ENCODE data around the gene CRACDL.

Gene CRACDL

GRCh38 chr2:98778741-98779483 is 157.1 kb downstream of the CRACDL start:
- H3K27ac ChIP-seq (ENCODE audit: low read depth, low read length), result no peak overlapping the region
- no peaks in the 10 kb centered on the region for H3K9me2 ChIP-seq (replicated peaks; ENCODE audit: insufficient read depth, low read length)
- no peak overlapping the region for H3K9ac ChIP-seq (ENCODE audit: low read length)
- no peaks in the 10 kb centered on the region for H3F3A ChIP-seq (ENCODE audit: insufficient read depth)
- TF ChIP-seq CTCF (IDR thresholded peaks at IDR 0.05; ENCODE audit: insufficient read depth, low read length, poor library complexity, severe bottlenecking) (no peak), EZH2phosphoT487 (conservative IDR thresholded peaks at IDR 0.05; ENCODE audit: low read length) (no peak)
- no peak overlapping the region for H3K4me3 ChIP-seq (ENCODE audit: insufficient read depth, low read length, poor library complexity, severe bottlenecking)
- no peaks in the 10 kb centered on the region for H3K36me3 ChIP-seq (ENCODE audit: low read length)
- no peak overlapping the region for H3K4me2 ChIP-seq (ENCODE audit: low read depth, low read length, poor library complexity, severe bottlenecking)
- 0 out of 2 replicates have a peak, but pooled peaks cover 4% of the 10 kb centered on the region for H3K27me3 ChIP-seq (ENCODE audit: low read length)
- no peak overlapping the region for H2AFZ ChIP-seq (ENCODE audit: low read depth, low read length, severe bottlenecking)
- no peaks in the 10 kb centered on the region for H3K79me2 ChIP-seq (ENCODE audit: insufficient read depth, low read length)
- no peaks in the 10 kb centered on the region for H4K20me1 ChIP-seq (ENCODE audit: low read depth, low read length)
- H3K9me3 ChIP-seq (ENCODE audit: insufficient read depth, low read length), result peaks cover 9% of the 10 kb centered on the region; the same call in 1 of the 2 replicates

GRCh38 chr2:98778151-98778550 is 157.9 kb downstream of the CRACDL start:
- Histone ChIP-seq H3K9ac (ENCODE audit: low read length) (no peak overlapping the region), H3K9me3 (ENCODE audit: insufficient read depth, low read length) (peaks cover 9% of the 10 kb centered on the region; the same call in 1 of the 2 replicates), H4K20me1 (ENCODE audit: low read depth, low read length) (no peaks in the 10 kb centered on the region), H3K4me3 (ENCODE audit: insufficient read depth, low read length, poor library complexity, severe bottlenecking) (no peak overlapping the region), H3K36me3 (ENCODE audit: low read length) (no peaks in the 10 kb centered on the region), H3K27ac (ENCODE audit: low read depth, low read length) (no peak overlapping the region), H3K4me2 (ENCODE audit: low read depth, low read length, poor library complexity, severe bottlenecking) (no peak overlapping the region), H3K79me2 (ENCODE audit: insufficient read depth, low read length) (no peaks in the 10 kb centered on the region), H3F3A (ENCODE audit: insufficient read depth) (no peaks in the 10 kb centered on the region), H3K9me2 (replicated peaks; ENCODE audit: insufficient read depth, low read length) (no peaks in the 10 kb centered on the region), H2AFZ (ENCODE audit: low read depth, low read length, severe bottlenecking) (no peak overlapping the region), H3K27me3 (ENCODE audit: low read length) (0 out of 2 replicates have a peak, but pooled peaks cover 4% of the 10 kb centered on the region)
- no peak for TF ChIP-seq EZH2phosphoT487 (conservative IDR thresholded peaks at IDR 0.05; ENCODE audit: low read length)
- TF ChIP-seq CTCF (IDR thresholded peaks at IDR 0.05; ENCODE audit: insufficient read depth, low read length, poor library complexity, severe bottlenecking), result no peak

GRCh38 chr2:98777710-98778109 is 158.3 kb downstream of the CRACDL start:
- Histone ChIP-seq H3K9me3 (ENCODE audit: insufficient read depth, low read length) (peaks cover 9% of the 10 kb centered on the region; the same call in 1 of the 2 replicates), H2AFZ (ENCODE audit: low read depth, low read length, severe bottlenecking) (no peak overlapping the region), H3K9me2 (replicated peaks; ENCODE audit: insufficient read depth, low read length) (no peaks in the 10 kb centered on the region), H3K27ac (ENCODE audit: low read depth, low read length) (no peak overlapping the region), H3K27me3 (ENCODE audit: low read length) (0 out of 2 replicates have a peak, but pooled peaks cover 4% of the 10 kb centered on the region), H3F3A (ENCODE audit: insufficient read depth) (no peaks in the 10 kb centered on the region), H3K4me2 (ENCODE audit: low read depth, low read length, poor library complexity, severe bottlenecking) (no peak overlapping the region), H3K79me2 (ENCODE audit: insufficient read depth, low read length) (no peaks in the 10 kb centered on the region), H3K36me3 (ENCODE audit: low read length) (no peaks in the 10 kb centered on the region), H4K20me1 (ENCODE audit: low read depth, low read length) (no peaks in the 10 kb centered on the region), H3K9ac (ENCODE audit: low read length) (no peak overlapping the region), H3K4me3 (ENCODE audit: insufficient read depth, low read length, poor library complexity, severe bottlenecking) (no peak overlapping the region)
- TF ChIP-seq CTCF (IDR thresholded peaks at IDR 0.05; ENCODE audit: insufficient read depth, low read length, poor library complexity, severe bottlenecking), result no peak
- TF ChIP-seq EZH2phosphoT487 (conservative IDR thresholded peaks at IDR 0.05; ENCODE audit: low read length), result no peak
